ENCODE data around the gene KIF21B.

Gene KIF21B

GRCh38 chr1:201042779-201043461, 19.4 kb upstream of the KIF21B start:
- peak; percentile 64 to 69 for DNase-seq

GRCh38 chr1:201041011-201041410, 17.5 kb upstream of the KIF21B start:
- DNase-seq: no peak

GRCh38 chr1:201039876-201040275, 16.4 kb upstream of the KIF21B start:
- no peak for DNase-seq

- DNase-seq: no peak
Measured at GRCh38 chr1:201039418-201039817, 15.9 kb upstream of the KIF21B start.

- DNase-seq: no peak
Measured at GRCh38 chr1:201038186-201038876, 14.8 kb upstream of the KIF21B start.

- DNase-seq: no peak
Measured at GRCh38 chr1:201036188-201036842, 12.8 kb upstream of the KIF21B start.

GRCh38 chr1:201034671-201035070, 11.2 kb upstream of the KIF21B start:
- DNase-seq: no peak

GRCh38 chr1:201032408-201032807, 8.9 kb upstream of the KIF21B start:
- DNase-seq: no peak

GRCh38 chr1:201028461-201028889, 5.0 kb upstream of the KIF21B start:
- DNase-seq: peak in 1 of 2 donors; percentile 53

GRCh38 chr1:201026836-201027235, 3.3 kb upstream of the KIF21B start:
- peak in 1 of 2 donors; percentile 31 for DNase-seq

- no peak for DNase-seq
Measured at GRCh38 chr1:201026234-201026633, 2.7 kb upstream of the KIF21B start.

- DNase-seq: no peak
Measured at GRCh38 chr1:201025571-201026002, 2.1 kb upstream of the KIF21B start.

- DNase-seq: peak; percentile 53 to 73
Measured at GRCh38 chr1:201024625-201024998, 1.1 kb upstream of the KIF21B start.

GRCh38 chr1:201023920-201024624, 558 bp upstream of the KIF21B start:
- DNase-seq: no peak

- no peak for DNase-seq
Measured at GRCh38 chr1:201022820-201023516, 546 bp downstream of the KIF21B start.

- DNase-seq: no peak
Measured at GRCh38 chr1:201022493-201022819, 1.1 kb downstream of the KIF21B start.

GRCh38 chr1:201021630-201022492, 1.7 kb downstream of the KIF21B start:
- no peak for DNase-seq

GRCh38 chr1:201020721-201021629, 2.5 kb downstream of the KIF21B start:
- DNase-seq: peak; percentile 52 to 66

- DNase-seq: no peak
Measured at GRCh38 chr1:201020040-201020591, 3.4 kb downstream of the KIF21B start.

- DNase-seq: no peak
Measured at GRCh38 chr1:201019321-201019977, 4.1 kb downstream of the KIF21B start.
